SK-N-SH treated with all-trans-retinoic acid at 6 μM for 48 hours (cell line): Measurements from ENCODE around the gene CACNA1G.

ENCODE experiments used
- ATAC-seq: fragments of 200-7000 bp; cut with Tn5 transposase; 3 replicates; pipeline ENCODE4 v1.9.1; 2020; ENCODE audit warnings: mild to moderate bottlenecking, moderate library complexity
- ARNTL ChIP-seq: fragments of 450-650 bp; formaldehyde crosslinking; IDR thresholded peaks from 2 replicates; pipeline ENCODE4 v1.5.0; 2020; ENCODE audit warnings: low read depth, mild to moderate bottlenecking, moderate library complexity, borderline replicate concordance
- BACH2 ChIP-seq: fragments of 250-450 bp; sonication (Bioruptor Pico); IDR thresholded peaks from 2 replicates; pipeline ENCODE4 v1.9.0; 2021; ENCODE audit warnings: mild to moderate bottlenecking, borderline replicate concordance
- CREB5 ChIP-seq: fragments of 250-450 bp; sonication (Bioruptor Pico); IDR thresholded peaks from 2 replicates; pipeline ENCODE4 v1.5.1; 2020; ENCODE audit warnings: low read depth, mild to moderate bottlenecking, moderate library complexity
- CSDC2 ChIP-seq: fragments of 250-450 bp; sonication (Bioruptor Pico); IDR thresholded peaks from 2 replicates; pipeline ENCODE4 v1.5.0; 2020; ENCODE audit warnings: mild to moderate bottlenecking, moderate library complexity
- CSRNP3 ChIP-seq: fragments of 250-450 bp; sonication (Bioruptor Pico); IDR thresholded peaks from 2 replicates; pipeline ENCODE4 v1.5.1; 2021; ENCODE audit warnings: mild to moderate bottlenecking, moderate library complexity
- ESRRG ChIP-seq: fragments of 250-450 bp; sonication (Bioruptor Pico); IDR thresholded peaks from 2 replicates; pipeline ENCODE4 v1.6.1; 2021; ENCODE audit warnings: mild to moderate bottlenecking
- GLIS3 ChIP-seq: fragments of 250-450 bp; sonication (Bioruptor Pico); IDR thresholded peaks from 2 replicates; pipeline ENCODE4 v1.5.0; 2020; ENCODE audit warnings: mild to moderate bottlenecking, moderate library complexity
- ISL1 ChIP-seq: fragments of 250-450 bp; sonication (Bioruptor Pico); IDR thresholded peaks from 2 replicates; pipeline ENCODE4 v2.1.2; 2022; ENCODE audit warnings: mild to moderate bottlenecking, moderate library complexity
- PATZ1 ChIP-seq: fragments of 250-450 bp; sonication (Bioruptor Pico); IDR thresholded peaks from 2 replicates; pipeline ENCODE4 v1.8.0; 2020; ENCODE audit warnings: mild to moderate bottlenecking, moderate library complexity, borderline replicate concordance
- POU6F1 ChIP-seq: fragments of 250-450 bp; sonication (Bioruptor Pico); IDR thresholded peaks from 2 replicates; pipeline ENCODE4 v1.8.0; 2021; ENCODE audit warnings: low read depth, mild to moderate bottlenecking, moderate library complexity, borderline replicate concordance
- PPARA ChIP-seq: fragments of 250-450 bp; sonication (Bioruptor Pico); IDR thresholded peaks from 2 replicates; pipeline ENCODE4 v1.5.0; 2020; ENCODE audit warnings: mild to moderate bottlenecking, borderline replicate concordance
- RARB ChIP-seq: fragments of 250-450 bp; sonication (Bioruptor Pico); IDR thresholded peaks from 2 replicates; pipeline ENCODE4 v1.8.0; 2021; ENCODE audit warnings: mild to moderate bottlenecking, moderate library complexity
- SNAI2 ChIP-seq: fragments of 250-450 bp; sonication (Bioruptor Pico); IDR thresholded peaks from 2 replicates; pipeline ENCODE4 v1.5.0; 2020; ENCODE audit warnings: mild to moderate bottlenecking, moderate library complexity
- TCF4 ChIP-seq: fragments of 250-450 bp; sonication (Bioruptor Pico); IDR thresholded peaks from 2 replicates; pipeline ENCODE4 v1.8.0; 2021; ENCODE audit warnings: mild to moderate bottlenecking, moderate library complexity, borderline replicate concordance
- TOX ChIP-seq: fragments of 250-450 bp; sonication (Bioruptor Pico); IDR thresholded peaks from 2 replicates; pipeline ENCODE4 v1.8.0; 2021; ENCODE audit warnings: mild to moderate bottlenecking, moderate library complexity, borderline replicate concordance
- TSHZ2 ChIP-seq: fragments of 250-450 bp; sonication (Bioruptor Pico); IDR thresholded peaks from 2 replicates; pipeline ENCODE4 v1.5.0; 2020; ENCODE audit warnings: mild to moderate bottlenecking, moderate library complexity
- ZC3H10 ChIP-seq: fragments of 250-450 bp; sonication (Bioruptor Pico); IDR thresholded peaks from 2 replicates; pipeline ENCODE4 v1.5.1; 2021; ENCODE audit warnings: mild to moderate bottlenecking, moderate library complexity
- ZFP3 ChIP-seq: fragments of 250-450 bp; sonication (Bioruptor Pico); IDR thresholded peaks from 2 replicates; pipeline ENCODE4 v1.5.0; 2020; ENCODE audit warnings: mild to moderate bottlenecking, moderate library complexity
- ZFP30 ChIP-seq: fragments of 450-650 bp; formaldehyde crosslinking; IDR thresholded peaks from 2 replicates; pipeline ENCODE4 v1.5.0; 2022; ENCODE audit warnings: mild to moderate bottlenecking, moderate library complexity
- ZNF565 ChIP-seq: fragments of 450-650 bp; formaldehyde crosslinking; conservative IDR thresholded peaks from 2 replicates; pipeline ENCODE4 v1.5.0; 2020; ENCODE audit warnings: low read depth, mild to moderate bottlenecking, moderate library complexity
- ZNF70 ChIP-seq: fragments of 450-650 bp; formaldehyde crosslinking; IDR thresholded peaks from 2 replicates; pipeline ENCODE4 v1.5.0; 2020; ENCODE audit warnings: mild to moderate bottlenecking, moderate library complexity
- ZNF8 ChIP-seq: fragments of 450-650 bp; formaldehyde crosslinking; IDR thresholded peaks from 2 replicates; pipeline ENCODE4 v1.5.0; 2020; ENCODE audit warnings: mild to moderate bottlenecking, moderate library complexity

CACNA1G gene

GRCh38 chr17:50594892-50595291, 34.4 kb downstream of the CACNA1G start:
- ATAC-seq, result no peak
- TF ChIP-seq GLIS3 (CRISPR knock-in tag), result no peak
- TF ChIP-seq CSDC2 (CRISPR knock-in tag), result no peak
- no peak for TF ChIP-seq TOX
- TF ChIP-seq SNAI2 (CRISPR knock-in tag), result no peak
- no peak for TF ChIP-seq PPARA (CRISPR knock-in tag)
- TF ChIP-seq ZFP3 (CRISPR knock-in tag), result no peak
- no peak for TF ChIP-seq ZNF70 (CRISPR knock-in tag)
- no peak for TF ChIP-seq ZC3H10 (CRISPR knock-in tag)
- TF ChIP-seq ZNF8 (CRISPR knock-in tag), result no peak

GRCh38 chr17:50596191-50597037, 35.9 kb downstream of the CACNA1G start:
- TF ChIP-seq BACH2 (CRISPR knock-in tag), result no peak
- TF ChIP-seq CSDC2 (CRISPR knock-in tag), result no peak
- no peak for TF ChIP-seq ESRRG (CRISPR knock-in tag)
- TF ChIP-seq ZNF565 (CRISPR knock-in tag), result no peak
- no peak for TF ChIP-seq CSRNP3 (CRISPR knock-in tag)
- TF ChIP-seq GLIS3 (CRISPR knock-in tag), result no peak
- TF ChIP-seq ARNTL (CRISPR knock-in tag), result no peak
- TF ChIP-seq ZC3H10 (CRISPR knock-in tag), result no peak
- TF ChIP-seq PATZ1 (CRISPR knock-in tag), result no peak
- TF ChIP-seq TSHZ2 (CRISPR knock-in tag), result no peak
- no peak for TF ChIP-seq POU6F1 (CRISPR knock-in tag)
- no peak for TF ChIP-seq TOX
- TF ChIP-seq ZFP3 (CRISPR knock-in tag), result no peak
- no peak for TF ChIP-seq ZFP30 (CRISPR knock-in tag)
- no peak for TF ChIP-seq SNAI2 (CRISPR knock-in tag)
- no peak for TF ChIP-seq ZNF70 (CRISPR knock-in tag)
- TF ChIP-seq ISL1 (CRISPR knock-in tag), result no peak
- TF ChIP-seq PPARA (CRISPR knock-in tag), result no peak
- ATAC-seq, result no peak

GRCh38 chr17:50598487-50598886, 38.0 kb downstream of the CACNA1G start:
- no peak for ATAC-seq
- TF ChIP-seq CREB5, result no peak
- TF ChIP-seq ZFP30 (CRISPR knock-in tag), result no peak
- TF ChIP-seq ARNTL (CRISPR knock-in tag), result no peak
- no peak for TF ChIP-seq SNAI2 (CRISPR knock-in tag)
- TF ChIP-seq RARB (CRISPR knock-in tag), result no peak
- TF ChIP-seq CSRNP3 (CRISPR knock-in tag), result no peak
- no peak for TF ChIP-seq PATZ1 (CRISPR knock-in tag)
- no peak for TF ChIP-seq ZC3H10 (CRISPR knock-in tag)
- TF ChIP-seq GLIS3 (CRISPR knock-in tag), result no peak
- TF ChIP-seq PPARA (CRISPR knock-in tag), result no peak
- TF ChIP-seq TCF4 (CRISPR knock-in tag), result no peak
- TF ChIP-seq, all 23 proteins: peak for 0
